ENCODE results near the gene H6PD.

H6PD gene

GRCh38 chr1:9213956-9214355 is 20.6 kb upstream of the H6PD start:
- Histone ChIP-seq H3K27me3 (ENCODE audit: control insufficient read depth in 1 of 2, insufficient read depth in 1 of 2, low read length in 2 of 2) (no peaks in the 10 kb centered on the region), H2BK5ac (ENCODE audit: low read depth, low read length, poor library complexity, severe bottlenecking) (no peak overlapping the region), H3K9ac (ENCODE audit: low read length) (no peak overlapping the region), H4K8ac (ENCODE audit: low read length) (no peak overlapping the region), H3K27ac (ENCODE audit: low read length, poor library complexity, severe bottlenecking) (no peak overlapping the region), H3K14ac (ENCODE audit: low read length in 2 of 2) (no peak overlapping the region), H4K91ac (ENCODE audit: low read length) (no peak overlapping the region), H3K79me1 (replicated peaks; ENCODE audit: low read length, poor library complexity, severe bottlenecking) (no peaks in the 10 kb centered on the region), H2BK120ac (ENCODE audit: low read depth, low read length) (no peak overlapping the region), H2BK12ac (ENCODE audit: low read length in 2 of 2) (no peak overlapping the region), H3K9me3 (ENCODE audit: control insufficient read depth, low read length) (no peaks in the 10 kb centered on the region), H3K4ac (ENCODE audit: low read depth in 1 of 2, low read length in 2 of 2) (no peak overlapping the region), H3K4me3 (ENCODE audit: insufficient read depth in 1 of 2, low read depth in 1 of 2, low read length in 2 of 2) (no peak overlapping the region), H3K36me3 (ENCODE audit: control insufficient read depth in 1 of 2, insufficient read depth in 2 of 2, low read depth in 1 of 2, low read length in 2 of 2) (no peaks in the 10 kb centered on the region), H3K18ac (ENCODE audit: low read depth in 1 of 2, low read length in 2 of 2) (no peak overlapping the region), H3K23ac (ENCODE audit: low read length in 2 of 2) (no peak overlapping the region), H2AK5ac (ENCODE audit: low read length, severe bottlenecking) (no peak overlapping the region), H2AFZ (ENCODE audit: low read depth, low read length) (no peak overlapping the region), H3K4me2 (ENCODE audit: low read length, poor library complexity, severe bottlenecking) (no peak overlapping the region), H2BK15ac (ENCODE audit: low read depth, poor library complexity, severe bottlenecking) (no peak overlapping the region), H3K4me1 (ENCODE audit: control insufficient read depth, insufficient read depth, low read depth, low read length) (peaks cover 11% of the 10 kb centered on the region)
- no peak for DNase-seq
- WGBS: 90% methylated on average over 10 of the region's 10 CpGs

DNA sequence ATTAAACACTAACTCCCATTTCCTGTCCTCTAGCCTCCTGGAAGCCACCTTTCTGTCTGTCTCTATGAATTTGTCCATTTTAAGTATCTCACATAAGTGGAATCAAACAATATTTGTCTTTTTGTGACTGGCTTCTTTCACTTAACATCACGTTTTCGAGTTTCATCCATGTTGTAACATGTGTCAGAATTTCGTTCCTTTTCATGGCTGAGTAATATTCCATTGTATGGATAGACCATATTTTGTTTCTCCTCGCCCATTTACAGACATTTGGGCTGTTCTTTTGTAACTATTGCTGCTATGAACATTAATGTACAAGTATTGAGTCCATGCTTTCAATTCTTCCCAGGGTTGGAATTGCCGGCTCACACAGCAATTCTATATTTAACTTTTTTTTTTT is 15.7 kb upstream of the H6PD start:
- Histone ChIP-seq H3K23ac (ENCODE audit: low read length in 2 of 2) (no peak overlapping the region), H3K79me1 (replicated peaks; ENCODE audit: low read length, poor library complexity, severe bottlenecking) (no peaks in the 10 kb centered on the region), H3K4me3 (ENCODE audit: insufficient read depth in 1 of 2, low read depth in 1 of 2, low read length in 2 of 2) (no peak overlapping the region), H2AK5ac (ENCODE audit: low read length, severe bottlenecking) (no peak overlapping the region), H3K4ac (ENCODE audit: low read depth in 1 of 2, low read length in 2 of 2) (no peak overlapping the region), H3K36me3 (ENCODE audit: control insufficient read depth in 1 of 2, insufficient read depth in 2 of 2, low read depth in 1 of 2, low read length in 2 of 2) (no peaks in the 10 kb centered on the region), H2BK5ac (ENCODE audit: low read depth, low read length, poor library complexity, severe bottlenecking) (no peak overlapping the region), H3K27me3 (ENCODE audit: control insufficient read depth in 1 of 2, insufficient read depth in 1 of 2, low read length in 2 of 2) (no peaks in the 10 kb centered on the region), H3K4me2 (ENCODE audit: low read length, poor library complexity, severe bottlenecking) (no peak overlapping the region), H4K91ac (ENCODE audit: low read length) (no peak overlapping the region), H2AFZ (ENCODE audit: low read depth, low read length) (no peak overlapping the region), H3K27ac (ENCODE audit: low read length, poor library complexity, severe bottlenecking) (no peak overlapping the region), H2BK15ac (ENCODE audit: low read depth, poor library complexity, severe bottlenecking) (no peak overlapping the region), H3K4me1 (ENCODE audit: control insufficient read depth, insufficient read depth, low read depth, low read length) (no peaks in the 10 kb centered on the region), H2BK120ac (ENCODE audit: low read depth, low read length) (no peak overlapping the region), H3K14ac (ENCODE audit: low read length in 2 of 2) (no peak overlapping the region), H2BK12ac (ENCODE audit: low read length in 2 of 2) (no peak overlapping the region), H3K18ac (ENCODE audit: low read depth in 1 of 2, low read length in 2 of 2) (no peak overlapping the region), H4K8ac (ENCODE audit: low read length) (no peak overlapping the region), H3K9me3 (ENCODE audit: control insufficient read depth, low read length) (no peaks in the 10 kb centered on the region), H3K9ac (ENCODE audit: low read length) (no peak overlapping the region)
- DNase-seq: no peak
- WGBS: 67% methylated on average over 3 of the region's 5 CpGs

- H3K18ac ChIP-seq (ENCODE audit: low read depth in 1 of 2, low read length in 2 of 2): no peak overlapping the region
- H3K9me3 ChIP-seq (ENCODE audit: control insufficient read depth, low read length): no peaks in the 10 kb centered on the region
- DNase-seq: no peak
- no peak overlapping the region for H3K27ac ChIP-seq (ENCODE audit: low read length, poor library complexity, severe bottlenecking)
- no peak overlapping the region for H3K14ac ChIP-seq (ENCODE audit: low read length in 2 of 2)
- 91% methylated on average over 14 of the region's 14 CpGs for WGBS
- H3K27me3 ChIP-seq (ENCODE audit: control insufficient read depth in 1 of 2, insufficient read depth in 1 of 2, low read length in 2 of 2): peaks cover 0 to 15% of the 10 kb centered on the region in 2 experiments
- no peak overlapping the region for H2BK15ac ChIP-seq (ENCODE audit: low read depth, poor library complexity, severe bottlenecking)
- no peak overlapping the region for H2BK12ac ChIP-seq (ENCODE audit: low read length in 2 of 2)
- no peak overlapping the region for H2AFZ ChIP-seq (ENCODE audit: low read depth, low read length)
- H3K4me2 ChIP-seq (ENCODE audit: low read length, poor library complexity, severe bottlenecking): no peak overlapping the region
- no peak overlapping the region for H3K9ac ChIP-seq (ENCODE audit: low read length)
- H3K23ac ChIP-seq (ENCODE audit: low read length in 2 of 2): no peak overlapping the region
- no peak overlapping the region for H4K8ac ChIP-seq (ENCODE audit: low read length)
- H3K4me1 ChIP-seq (ENCODE audit: control insufficient read depth, insufficient read depth, low read depth, low read length): no peaks in the 10 kb centered on the region
- H2BK5ac ChIP-seq (ENCODE audit: low read depth, low read length, poor library complexity, severe bottlenecking): no peak overlapping the region
- H3K4ac ChIP-seq (ENCODE audit: low read depth in 1 of 2, low read length in 2 of 2): no peak overlapping the region
- H2BK120ac ChIP-seq (ENCODE audit: low read depth, low read length): no peak overlapping the region
- H3K79me1 ChIP-seq (replicated peaks; ENCODE audit: low read length, poor library complexity, severe bottlenecking): no peaks in the 10 kb centered on the region
- H2AK5ac ChIP-seq (ENCODE audit: low read length, severe bottlenecking): no peak overlapping the region
- H4K91ac ChIP-seq (ENCODE audit: low read length): peak overlapping the region; percentile 15
- no peaks in the 10 kb centered on the region for H3K36me3 ChIP-seq (ENCODE audit: control insufficient read depth in 1 of 2, insufficient read depth in 2 of 2, low read depth in 1 of 2, low read length in 2 of 2)
- H3K4me3 ChIP-seq (ENCODE audit: insufficient read depth in 1 of 2, low read depth in 1 of 2, low read length in 2 of 2): no peak overlapping the region
Measured at GRCh38 chr1:9222846-9223625, 11.5 kb upstream of the H6PD start.

DNA sequence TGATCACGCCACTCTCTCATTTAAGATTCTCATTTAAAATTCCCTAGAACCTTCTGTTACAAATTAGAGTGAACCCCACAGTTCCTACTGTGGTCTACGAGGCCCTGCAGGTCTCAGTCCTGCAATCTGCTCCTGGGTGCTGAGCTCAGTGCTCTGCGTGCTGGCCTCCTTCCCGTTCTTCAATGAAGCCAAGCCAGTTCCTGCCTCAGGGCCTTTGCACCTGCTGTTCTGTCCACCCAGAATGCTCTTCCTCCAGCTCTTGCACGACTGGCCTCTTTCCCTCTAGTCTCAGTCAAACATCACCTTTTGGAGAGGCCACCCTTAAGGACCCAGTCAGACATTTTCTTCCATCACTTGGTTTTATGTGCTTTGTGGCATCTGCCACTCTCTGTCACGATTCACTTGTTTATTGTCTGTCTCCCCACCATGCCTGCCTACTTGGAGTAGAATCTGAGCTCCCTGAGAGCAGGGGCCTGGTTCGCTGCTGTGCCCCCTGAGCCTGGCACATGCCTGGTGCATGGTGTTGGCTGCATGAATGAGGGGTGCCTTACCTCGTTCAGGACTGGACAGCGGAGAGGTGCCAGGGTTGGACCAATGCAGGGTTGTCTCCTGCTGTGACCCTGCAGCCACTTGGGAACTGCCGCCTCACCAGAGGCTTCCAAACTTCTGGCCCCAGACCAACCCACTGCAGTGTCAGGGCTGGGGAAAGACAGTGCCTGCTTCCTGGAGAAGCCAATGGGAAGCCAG is 9.7 kb upstream of the H6PD start:
- Histone ChIP-seq H2BK15ac (ENCODE audit: low read depth, poor library complexity, severe bottlenecking) (no peak overlapping the region), H3K9ac (ENCODE audit: low read length) (no peak overlapping the region), H3K4me3 (ENCODE audit: insufficient read depth in 1 of 2, low read depth in 1 of 2, low read length in 2 of 2) (no peak overlapping the region), H2BK120ac (ENCODE audit: low read depth, low read length) (no peak overlapping the region), H3K27ac (ENCODE audit: low read length, poor library complexity, severe bottlenecking) (no peak overlapping the region), H3K79me1 (replicated peaks; ENCODE audit: low read length, poor library complexity, severe bottlenecking) (no peaks in the 10 kb centered on the region), H3K9me3 (ENCODE audit: control insufficient read depth, low read length) (no peaks in the 10 kb centered on the region), H2BK5ac (ENCODE audit: low read depth, low read length, poor library complexity, severe bottlenecking) (no peak overlapping the region), H2AK5ac (ENCODE audit: low read length, severe bottlenecking) (no peak overlapping the region), H3K23ac (ENCODE audit: low read length in 2 of 2) (no peak overlapping the region), H3K18ac (ENCODE audit: low read depth in 1 of 2, low read length in 2 of 2) (no peak overlapping the region), H4K8ac (ENCODE audit: low read length) (no peak overlapping the region), H2BK12ac (ENCODE audit: low read length in 2 of 2) (no peak overlapping the region), H4K91ac (ENCODE audit: low read length) (no peak overlapping the region), H3K4me2 (ENCODE audit: low read length, poor library complexity, severe bottlenecking) (no peak overlapping the region), H3K14ac (ENCODE audit: low read length in 2 of 2) (no peak overlapping the region), H2AFZ (ENCODE audit: low read depth, low read length) (no peak overlapping the region), H3K36me3 (ENCODE audit: control insufficient read depth in 1 of 2, insufficient read depth in 2 of 2, low read depth in 1 of 2, low read length in 2 of 2) (no peaks in the 10 kb centered on the region), H3K27me3 (ENCODE audit: control insufficient read depth in 1 of 2, insufficient read depth in 1 of 2, low read length in 2 of 2) (peaks cover 0 to 15% of the 10 kb centered on the region in 2 experiments), H3K4me1 (ENCODE audit: control insufficient read depth, insufficient read depth, low read depth, low read length) (no peaks in the 10 kb centered on the region), H3K4ac (ENCODE audit: low read depth in 1 of 2, low read length in 2 of 2) (no peak overlapping the region)
- no peak for DNase-seq
- 88% methylated on average over 10 of the region's 10 CpGs for WGBS
